B cell (primary cell): ENCODE results near the gene GALC.

Experiments
- CTCF ChIP-seq: fragments of 200-600 bp; IDR thresholded peaks from one replicate; pipeline ENCODE4 v1.8.0; 2022; ENCODE audit warnings: antibody characterized with exemption, mild to moderate bottlenecking
- EZH2 ChIP-seq: IDR thresholded peaks from 2 replicates; pipeline ENCODE4 v1.6.1; 2012; ENCODE audit warnings: borderline replicate concordance, low read depth, mild to moderate bottlenecking, moderate library complexity, low read length; ENCODE audit not compliant: insufficient read depth, poor library complexity, severe bottlenecking

- TF ChIP-seq EZH2 (no peak), CTCF (no peak)
Observed at GRCh38 chr14:88017535-88017934, 24.6 kb upstream of the GALC start.
